Right lobe of liver (tissue), 6 donors: ENCODE measurements around the gene FBXL5. TPM values are rescaled to one million over a fixed set of nuclear protein-coding genes. Genes with fewer than 3 reads are reported as not detected.

Source experiments
- ATAC-seq, 4 donors: fragments of 200-7000 bp; cut with Tn5 transposase; one replicate each; pipeline ENCODE4 v1.9.1; 2020; ENCODE audit warnings: mild to moderate bottlenecking in 4 of 4, moderate library complexity in 4 of 4
- DNase-seq, 3 donors: peaks; one replicate each; pipeline ENCODE4 v3.0.0-alpha.2; 2020
- H3K27ac ChIP-seq, 3 donors: fragments of 200-600 bp; one replicate each; pipeline ENCODE4 v1.8.0; 2022
- H3K27me3 ChIP-seq, 2 donors: fragments of 200-600 bp; one replicate each; pipeline ENCODE4 v1.8.0; 2022
- H3K36me3 ChIP-seq, 4 donors: fragments of 200-600 bp; sonication (generic) in 1 of 4; one replicate each; pipeline versions ENCODE4 v1.5.1 to v1.8.0; 2017 to 2022; ENCODE audit warnings: control low read depth in 1 of 4
- H3K4me1 ChIP-seq, 4 donors: fragments of 200-600 bp; sonication (generic) in 1 of 4; one replicate each; pipeline versions ENCODE4 v1.5.1 to v1.8.0; 2017 to 2022; ENCODE audit warnings: control low read depth in 1 of 4
- H3K4me3 ChIP-seq, 3 donors: fragments of 200-600 bp; one replicate each; pipeline ENCODE4 v1.8.0; 2022
- H3K9me3 ChIP-seq, 4 donors: fragments of 200-600 bp; sonication (generic) in 1 of 4; one replicate each; pipeline versions ENCODE4 v1.5.1 to v1.8.0; 2017 to 2022; ENCODE audit warnings: control low read depth in 1 of 4
- CTCF ChIP-seq, 4 donors: fragments of 200-600 bp in 3 of 4; fragments of 450-650 bp in 1 of 4; IDR thresholded peaks; one replicate each; pipeline versions ENCODE4 v1.5.1 to v1.8.0; 2016 to 2022; ENCODE audit warnings: antibody characterized with exemption in 4 of 4, mild to moderate bottlenecking in 2 of 4
- POLR2A ChIP-seq: fragments of 450-650 bp; IDR thresholded peaks from one replicate; pipeline ENCODE4 v1.6.1; 2017; ENCODE audit warnings: antibody characterized with exemption, mild to moderate bottlenecking
- WGBS: methylation state at CpG from one replicate; pipeline ENCODE4 v1.1.6; 2018; ENCODE audit warnings: low coverage, low lambda C conversion rate; ENCODE audit not compliant: insufficient coverage; ENCODE audit errors: missing lambda C conversion rate; 5-methylcytosine and 5-hydroxymethylcytosine counted together
- intact Hi-C, 2 donors: fragments of 100-400 bp; cut with DNase I; formaldehyde crosslinking; loops; one replicate each; pipeline versions ENCODE4 v1.11.2 to v1.14.1; 2022
- total RNA-seq, 6 experiments: library from RNA; depleted of rRNA in 2 of 6; stranded (reverse); fragments of >200 nt in 2 of 6; fragmentation: NEBNext Ultra II Directional in 3 of 6; extraction: Animal tissue kit (Norgen Biotek cat#: 25700) in 3 of 6; gene quantifications; one replicate each; pipeline versions ENCODE4 v1.1.0 to v1.2.4, GENCODE V29; 2016 to 2023
- donor health status: DM: no; HTN: yes; CAD: no.
- donor health status: DM: no; HTN: no; CAD: no.
- donor health status: DM: no; HTN: no; CAD: no.
- donor health status: DM: no; HTN: yes; CAD: no.
- donor health status: DM: no; HTN: yes; CAD: no.

Gene FBXL5
- total RNA-seq, 6 experiments from 2014 or later = 38.3 to 59.5 (median 46.8) TPM

GRCh38 chr4:15691346-15692135 is 36.4 kb upstream of the FBXL5 start:
- WGBS = 54% methylated on average over 3 of the region's 3 CpGs
- Histone ChIP-seq H3K36me3 (peaks cover 0 to 15% (median 0%) of the 10 kb centered on the region in 4 donors), H3K4me3 (no peak overlapping the region), H3K4me1 (peaks cover 0 to 10% (median 3%) of the 10 kb centered on the region in 4 donors), H3K27ac (peak overlapping the region in 2 of 3 donors; percentile 34 to 38), H3K9me3 (no peaks in the 10 kb centered on the region), H3K27me3 (no peaks in the 10 kb centered on the region)
- ATAC-seq (peak; percentile 54 to 80 (median 64)), DNase-seq (no peak)
- TF ChIP-seq CTCF (IDR thresholded peaks at IDR 0.05) (no peak), POLR2A (no peak)
- intact Hi-C loops = no loop called here

GRCh38 chr4:15690020-15690809 is 35.1 kb upstream of the FBXL5 start:
- H3K9me3 ChIP-seq = no peaks in the 10 kb centered on the region
- ATAC-seq = peak; percentile 42 to 70 (median 58)
- no peak for TF ChIP-seq CTCF (IDR thresholded peaks at IDR 0.05)
- TF ChIP-seq POLR2A = no peak
- no peak overlapping the region for H3K4me3 ChIP-seq
- H3K4me1 ChIP-seq = peaks cover 0 to 10% (median 2%) of the 10 kb centered on the region in 4 donors
- no peaks in the 10 kb centered on the region for H3K27me3 ChIP-seq
- intact Hi-C loops = no loop called here
- no peak for DNase-seq
- peak overlapping the region; percentile 21 to 38 (median 34) for H3K27ac ChIP-seq
- H3K36me3 ChIP-seq = peaks cover 0 to 19% (median 0%) of the 10 kb centered on the region in 4 donors
- WGBS = 59% methylated on average over 7 of the region's 7 CpGs

- DNase-seq (no peak), ATAC-seq (peak; percentile 21 to 38 (median 33))
- 43% methylated on average over 2 of the region's 2 CpGs for WGBS
- Histone ChIP-seq H3K36me3 (peaks cover 0 to 19% (median 0%) of the 10 kb centered on the region in 4 donors), H3K27ac (peak overlapping the region in 2 of 3 donors; percentile 21 to 33), H3K9me3 (no peaks in the 10 kb centered on the region), H3K4me1 (peaks cover 0 to 10% (median 2%) of the 10 kb centered on the region in 4 donors), H3K27me3 (no peaks in the 10 kb centered on the region), H3K4me3 (no peak overlapping the region)
- intact Hi-C loops = no loop called here
- TF ChIP-seq POLR2A (no peak), CTCF (IDR thresholded peaks at IDR 0.05) (no peak)
These were observed 34.4 kb upstream of the FBXL5 start for GRCh38 chr4:15689540-15689939.

- Histone ChIP-seq H3K4me1 (peaks cover 0 to 14% (median 2%) of the 10 kb centered on the region in 4 donors), H3K36me3 (peaks cover 0 to 19% (median 0%) of the 10 kb centered on the region in 4 donors), H3K27me3 (no peaks in the 10 kb centered on the region), H3K27ac (no peak overlapping the region), H3K4me3 (no peak overlapping the region), H3K9me3 (no peaks in the 10 kb centered on the region)
- ATAC-seq = no peak
- TF ChIP-seq CTCF (IDR thresholded peaks at IDR 0.05) (no peak), POLR2A (no peak)
- intact Hi-C loops = no loop called here
- 71% methylated on average over 5 of the region's 5 CpGs for WGBS
- no peak for DNase-seq
These were observed 32.9 kb upstream of the FBXL5 start for GRCh38 chr4:15688051-15688450.
